ENCODE data around the gene RPP30. TPM values are rescaled to one million over a fixed set of nuclear protein-coding genes. Genes with fewer than 3 reads are reported as not detected.

The RPP30 gene
- total RNA-seq, result 10 to 100 TPM; 26.4 to 39.9 (median 29.7) TPM
- 10 to 100 TPM; 36.0 to 36.3 TPM for polyA plus RNA-seq
- long read RNA-seq, donor 1, transcript RPP30-202 (11 exons, 2,589 nt), result major isoform, 8 of 14 reads
- long read RNA-seq, donor 1, partial matches to known transcripts, result 1 of 14 reads
- long read RNA-seq, donor 1, other reads (novel, unspliced or antisense), result 5 of 14 reads
- long read RNA-seq, donor 2, transcript RPP30-202 (11 exons, 2,589 nt), result major isoform, 12 of 20 reads
- long read RNA-seq, donor 2, partial matches to known transcripts, result 1 of 20 reads
- long read RNA-seq, donor 2, other reads (novel, unspliced or antisense), result 7 of 20 reads
- long read RNA-seq, donor 3, transcript RPP30-202 (11 exons, 2,589 nt), result major isoform, 6 of 10 reads
- long read RNA-seq, donor 3, partial matches to known transcripts, result 0 of 10 reads
- long read RNA-seq, donor 3, other reads (novel, unspliced or antisense), result 4 of 10 reads

DNA sequence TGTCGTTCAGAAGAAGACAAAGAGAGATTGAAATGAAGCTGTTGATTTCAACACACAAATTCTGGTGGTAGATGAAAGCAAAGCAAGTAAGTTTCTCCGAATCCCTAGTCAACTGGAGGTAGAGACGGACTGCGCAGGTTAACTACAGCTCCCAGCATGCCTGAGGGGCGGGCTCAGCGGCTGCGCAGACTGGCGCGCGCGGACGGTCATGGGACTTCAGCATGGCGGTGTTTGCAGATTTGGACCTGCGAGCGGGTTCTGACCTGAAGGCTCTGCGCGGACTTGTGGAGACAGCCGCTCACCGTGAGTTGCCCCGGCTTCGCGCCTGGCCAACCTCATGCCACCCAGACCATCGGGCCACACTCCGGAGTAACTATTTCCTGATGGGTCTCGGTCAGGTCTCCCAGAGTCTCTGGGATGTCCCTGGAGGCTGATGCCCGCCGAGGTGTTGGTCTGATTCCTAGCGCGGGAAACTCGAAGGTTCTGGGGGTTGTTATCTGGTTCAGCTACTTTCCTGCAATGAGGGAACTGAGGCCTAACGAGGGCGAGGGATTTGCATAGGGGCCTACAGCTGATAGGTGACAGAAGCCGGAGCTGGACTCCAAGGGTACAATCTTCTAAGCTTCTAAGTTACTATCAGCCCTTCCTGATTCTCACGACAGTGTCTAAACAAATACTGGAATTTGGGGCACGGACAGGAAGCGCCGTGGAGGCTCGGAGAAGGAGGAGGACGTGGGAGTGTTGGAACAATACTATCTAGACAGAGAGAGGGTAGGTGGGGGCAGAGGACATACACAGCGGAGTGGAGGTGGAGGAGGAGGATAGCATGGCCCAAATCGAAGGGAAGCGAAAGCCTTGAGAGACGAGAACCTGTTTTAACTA lies at the start of gene RPP30:
TSS of gene RPP30 (plus strand) at position 209 of the 882 bp plus-strand sequence. CDS start at position 222, 13 bp downstream.
- Histone ChIP-seq H3K9me3 (peaks cover 0 to 10% (median 0%) of the 10 kb centered on the region in 12 donors), H3K27ac (peak within 1 kb of the TSS; percentile 24 to 78 (median 64))
- intact Hi-C loops (cut with DNase I), result loop anchor here in 4 of 10 donors (5.0 to 10.0 kb wide), 4 partner anchors 125 to 1447 kb away; no protein-coding TSS in a partner anchor

DNA sequence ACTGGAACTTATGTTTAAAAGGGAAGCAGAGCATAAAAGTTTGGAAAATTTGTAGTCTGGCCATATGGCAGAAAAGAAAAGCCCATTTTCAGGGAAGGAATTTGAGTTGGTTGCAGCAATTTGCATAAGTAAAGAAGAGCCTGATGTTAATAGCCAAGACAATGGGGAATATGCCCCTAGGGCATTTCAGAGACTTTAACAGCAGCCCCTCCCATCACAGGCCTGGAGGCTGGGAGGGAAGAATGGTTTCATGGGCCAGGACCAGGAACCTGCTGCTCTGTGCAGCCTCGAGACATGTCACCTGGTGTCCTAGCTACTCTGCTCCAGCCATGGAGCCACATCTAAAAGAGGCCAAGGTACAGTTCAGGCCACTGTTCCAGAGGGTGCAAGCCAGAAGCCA lies 49.3 kb upstream of the RPP30 start:
- H3K9me3 ChIP-seq, result peaks cover 0 to 36% (median 0%) of the 10 kb centered on the region in 12 donors
- H3K4me3 ChIP-seq, result no peak overlapping the region
- intact Hi-C loops (cut with DNase I), result no loop called here
- TF ChIP-seq, protein P1, sequence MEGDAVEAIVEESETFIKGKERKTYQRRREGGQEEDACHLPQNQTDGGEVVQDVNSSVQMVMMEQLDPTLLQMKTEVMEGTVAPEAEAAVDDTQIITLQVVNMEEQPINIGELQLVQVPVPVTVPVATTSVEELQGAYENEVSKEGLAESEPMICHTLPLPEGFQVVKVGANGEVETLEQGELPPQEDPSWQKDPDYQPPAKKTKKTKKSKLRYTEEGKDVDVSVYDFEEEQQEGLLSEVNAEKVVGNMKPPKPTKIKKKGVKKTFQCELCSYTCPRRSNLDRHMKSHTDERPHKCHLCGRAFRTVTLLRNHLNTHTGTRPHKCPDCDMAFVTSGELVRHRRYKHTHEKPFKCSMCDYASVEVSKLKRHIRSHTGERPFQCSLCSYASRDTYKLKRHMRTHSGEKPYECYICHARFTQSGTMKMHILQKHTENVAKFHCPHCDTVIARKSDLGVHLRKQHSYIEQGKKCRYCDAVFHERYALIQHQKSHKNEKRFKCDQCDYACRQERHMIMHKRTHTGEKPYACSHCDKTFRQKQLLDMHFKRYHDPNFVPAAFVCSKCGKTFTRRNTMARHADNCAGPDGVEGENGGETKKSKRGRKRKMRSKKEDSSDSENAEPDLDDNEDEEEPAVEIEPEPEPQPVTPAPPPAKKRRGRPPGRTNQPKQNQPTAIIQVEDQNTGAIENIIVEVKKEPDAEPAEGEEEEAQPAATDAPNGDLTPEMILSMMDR (IDR thresholded peaks at IDR 0.05), result no peak
- TF ChIP-seq POLR2A (IDR thresholded peaks at IDR 0.05), result no peak
- 50 to 76% (median 55%) methylated on average over 1 of the region's 1 CpG for WGBS, 4 donors
- DNase-seq (no peak), ATAC-seq (no peak)
- no peaks in the 10 kb centered on the region for H3K4me1 ChIP-seq
- no peaks in the 10 kb centered on the region for H3K36me3 ChIP-seq
- H3K27me3 ChIP-seq, result peaks cover 0 to 7% (median 0%) of the 10 kb centered on the region in 9 donors
- H3K27ac ChIP-seq, result no peak overlapping the region

More for the DNA sequence above, at the start of gene RPP30:
- DNase-seq (peak; percentile 83 to 92 (median 86)), ATAC-seq (peak; percentile 97 to 99 (median 98))
- peak in 1 of 2 donors; percentile 21 for TF ChIP-seq POLR2A (IDR thresholded peaks at IDR 0.05)
- TF ChIP-seq, protein P1 (IDR thresholded peaks at IDR 0.05), result no peak
- Histone ChIP-seq H3K36me3 (peaks cover 0 to 29% (median 16%) of the 10 kb centered on the region in 9 donors), H3K27me3 (no peaks in the 10 kb centered on the region), H3K4me3 (peak within 1 kb of the TSS; percentile 66 to 98 (median 80)), H3K4me1 (peaks cover 0 to 27% (median 14%) of the 10 kb centered on the region in 12 donors)
- 0 to 1% (median 0%) methylated on average over 43 of the region's 43 CpGs for WGBS, 4 donors

DNA sequence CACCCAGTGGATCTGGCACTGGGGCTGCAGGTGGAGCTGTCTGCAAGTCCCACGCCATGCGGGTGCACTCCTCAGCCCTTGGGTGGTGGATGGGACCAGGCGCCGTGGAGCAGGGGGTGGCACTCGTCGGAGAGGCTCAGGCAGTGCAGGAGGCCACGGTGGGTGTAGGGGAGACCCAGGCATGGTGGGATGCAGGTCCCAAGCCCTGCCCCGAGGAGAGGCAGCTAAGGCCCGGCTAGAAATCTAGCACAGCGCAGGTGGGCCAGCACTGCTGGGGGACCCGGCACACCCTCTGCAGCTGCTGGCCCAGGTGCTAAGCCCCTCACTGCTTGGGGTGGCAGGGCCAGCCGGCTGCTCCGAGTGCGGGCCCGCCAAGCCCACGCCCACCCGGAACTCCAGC lies 39.7 kb upstream of the RPP30 start:
- ATAC-seq, result no peak
- no peaks in the 10 kb centered on the region for H3K36me3 ChIP-seq
- intact Hi-C loops (cut with DNase I), result no loop called here

More for the DNA sequence above, 39.7 kb upstream of the RPP30 start:
- Histone ChIP-seq H3K27me3 (no peaks in the 10 kb centered on the region), H3K4me3 (no peak overlapping the region), H3K9me3 (peaks cover 0 to 7% (median 0%) of the 10 kb centered on the region in 12 donors), H3K4me1 (no peaks in the 10 kb centered on the region), H3K27ac (no peak overlapping the region)
- DNase-seq, result no peak
- WGBS, 4 donors, result 90 to 95% (median 91%) methylated on average over 11 to 17 of the region's 17 CpGs
- TF ChIP-seq POLR2A (IDR thresholded peaks at IDR 0.05), result no peak
- TF ChIP-seq, protein P1 (IDR thresholded peaks at IDR 0.05), result no peak
